ENCODE measurements around the gene BICRAL.
"Not testable (repeated sequence)": the region's sequence is repeated elsewhere in the genome, so short reads cannot be mapped to it uniquely, and the experiment has no call there.

BICRAL gene

GRCh38 chr6:42860481-42860880 is 78.6 kb downstream of the BICRAL start:
- DNase-seq (ENCODE audit: low spot score) = no peak
- TF ChIP-seq CTCF (IDR thresholded peaks at IDR 0.05; ENCODE audit: extremely low read depth, missing control alignments) = no peak

GRCh38 chr6:42864602-42865001 is 82.8 kb downstream of the BICRAL start:
- TF ChIP-seq CTCF (IDR thresholded peaks at IDR 0.05; ENCODE audit: extremely low read depth, missing control alignments) = no peak
- DNase-seq (ENCODE audit: low spot score) = no peak

- no peak for TF ChIP-seq CTCF (IDR thresholded peaks at IDR 0.05; ENCODE audit: extremely low read depth, missing control alignments)
- DNase-seq (ENCODE audit: low spot score) = no peak
Measured at GRCh38 chr6:42870145-42870936, 88.5 kb downstream of the BICRAL start.

GRCh38 chr6:42871711-42872110 is 89.9 kb downstream of the BICRAL start:
- no peak for TF ChIP-seq CTCF (IDR thresholded peaks at IDR 0.05; ENCODE audit: extremely low read depth, missing control alignments)
- DNase-seq (ENCODE audit: low spot score) = no peak

- TF ChIP-seq CTCF (IDR thresholded peaks at IDR 0.05; ENCODE audit: extremely low read depth, missing control alignments) = no peak
- DNase-seq (ENCODE audit: low spot score) = no peak
Measured at GRCh38 chr6:42873313-42873712, 91.5 kb downstream of the BICRAL start.

GRCh38 chr6:42877695-42878094 is 95.8 kb downstream of the BICRAL start:
- TF ChIP-seq CTCF (IDR thresholded peaks at IDR 0.05; ENCODE audit: extremely low read depth, missing control alignments) = no peak
- DNase-seq (ENCODE audit: low spot score) = no peak

- TF ChIP-seq CTCF (IDR thresholded peaks at IDR 0.05; ENCODE audit: extremely low read depth, missing control alignments) = no peak
- peak; percentile 75 for DNase-seq (ENCODE audit: low spot score)
Measured at GRCh38 chr6:42879372-42880239, 97.8 kb downstream of the BICRAL start, which contains the start of gene RPL7L1. Gene RPL7L1, plus strand, starts transcription at chr6:42879616. Its CDS starts 295 bp downstream, at chr6:42879911.

GRCh38 chr6:42880240-42880817 is 98.5 kb downstream of the BICRAL start:
- DNase-seq (ENCODE audit: low spot score) = not testable (repeated sequence)

GRCh38 chr6:42880871-42881270 is 99.0 kb downstream of the BICRAL start:
- not testable (repeated sequence) for DNase-seq (ENCODE audit: low spot score)
